ENCODE results near the gene KCNC3.

KCNC3 gene

DNA sequence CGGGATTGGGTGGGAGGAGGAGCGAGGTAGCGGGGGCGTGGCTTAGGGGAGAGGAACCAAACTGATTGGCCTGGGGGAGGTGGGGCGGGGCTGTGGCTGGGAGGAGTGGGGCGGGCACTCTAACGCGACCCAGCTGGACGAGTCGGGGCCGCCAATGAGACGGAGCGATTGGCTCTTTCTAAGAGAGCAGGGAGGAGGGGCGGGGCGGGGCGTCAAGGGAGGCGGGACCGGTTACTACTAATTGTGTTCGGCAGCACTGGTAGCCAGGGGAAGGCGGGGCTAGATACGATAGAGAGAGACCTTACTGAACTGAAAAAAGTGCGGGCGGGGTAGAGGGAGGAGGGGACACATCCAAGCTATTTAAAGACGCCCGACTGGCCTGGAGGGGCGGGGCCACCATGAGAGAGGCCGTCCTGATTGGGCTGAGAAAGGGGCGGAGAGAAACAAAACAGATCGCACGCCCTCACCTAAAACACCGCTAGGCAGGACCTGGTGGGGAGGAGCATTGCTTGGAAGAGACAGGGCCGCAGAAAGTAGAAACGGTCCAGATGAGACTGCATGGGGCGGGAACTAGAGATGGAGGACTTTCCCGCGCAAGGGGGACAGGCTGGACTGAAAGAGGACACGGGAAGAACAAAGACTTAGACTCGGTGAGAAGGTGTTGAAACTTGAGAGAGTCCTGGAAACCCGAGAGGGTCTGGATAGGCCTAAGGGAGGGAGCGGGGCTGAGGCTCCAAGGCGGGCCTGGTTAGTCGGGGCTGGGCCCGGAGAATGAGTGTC lies at the start of gene KCNC3:
TSS of gene KCNC3 (minus strand) at position 232 of the 780 bp plus-strand sequence. CDS start 295 bp downstream, outside the sequence.
- Histone ChIP-seq H3K36me3 (ENCODE audit: control insufficient read depth, insufficient read depth, low read length) (no peaks in the 10 kb centered on the region), H3K27me3 (ENCODE audit: control insufficient read depth, insufficient read depth, low read length) (peaks cover 26% of the 10 kb centered on the region), H3K4me1 (ENCODE audit: control insufficient read depth, insufficient read depth, low read length) (peaks cover 22% of the 10 kb centered on the region), H3K4me3 (ENCODE audit: low read depth, low read length) (peak within 1 kb of the TSS; percentile 83), H3K9ac (ENCODE audit: low read length) (peak within 1 kb of the TSS; percentile 70), H3K27ac (ENCODE audit: low read depth, low read length) (no peak within 1 kb of the TSS), H3K9me3 (ENCODE audit: control insufficient read depth, insufficient read depth, low read depth, low read length) (no peaks in the 10 kb centered on the region)

DNA sequence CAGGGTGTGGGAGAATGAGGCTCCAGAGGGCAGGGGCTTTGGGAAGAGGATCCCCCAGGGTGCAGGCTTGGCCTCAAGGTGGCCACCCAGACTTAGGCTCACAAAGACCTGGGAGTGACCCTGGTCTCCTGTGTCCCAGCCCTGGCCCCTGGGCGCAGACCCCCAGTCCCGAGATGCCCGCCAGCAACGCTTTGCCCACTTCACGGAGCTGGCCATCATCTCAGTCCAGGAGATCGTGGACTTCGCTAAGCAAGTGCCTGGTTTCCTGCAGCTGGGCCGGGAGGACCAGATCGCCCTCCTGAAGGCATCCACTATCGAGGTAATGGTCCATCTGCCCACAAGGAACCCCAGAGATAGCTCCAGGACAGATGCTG lies 49.7 kb upstream of the KCNC3 start:
- no peak overlapping the region for H3K9ac ChIP-seq (ENCODE audit: low read length)
- H3K27me3 ChIP-seq (ENCODE audit: control insufficient read depth, insufficient read depth, low read length) = no peaks in the 10 kb centered on the region
- H3K4me3 ChIP-seq (ENCODE audit: low read depth, low read length) = no peak overlapping the region
- no peak overlapping the region for H3K27ac ChIP-seq (ENCODE audit: low read depth, low read length)
- H3K36me3 ChIP-seq (ENCODE audit: control insufficient read depth, insufficient read depth, low read length) = peaks cover 54% of the 10 kb centered on the region
- H3K9me3 ChIP-seq (ENCODE audit: control insufficient read depth, insufficient read depth, low read depth, low read length) = no peaks in the 10 kb centered on the region
- peaks cover 3% of the 10 kb centered on the region; the same call in 1 of the 2 replicates for H3K4me1 ChIP-seq (ENCODE audit: control insufficient read depth, insufficient read depth, low read length)

DNA sequence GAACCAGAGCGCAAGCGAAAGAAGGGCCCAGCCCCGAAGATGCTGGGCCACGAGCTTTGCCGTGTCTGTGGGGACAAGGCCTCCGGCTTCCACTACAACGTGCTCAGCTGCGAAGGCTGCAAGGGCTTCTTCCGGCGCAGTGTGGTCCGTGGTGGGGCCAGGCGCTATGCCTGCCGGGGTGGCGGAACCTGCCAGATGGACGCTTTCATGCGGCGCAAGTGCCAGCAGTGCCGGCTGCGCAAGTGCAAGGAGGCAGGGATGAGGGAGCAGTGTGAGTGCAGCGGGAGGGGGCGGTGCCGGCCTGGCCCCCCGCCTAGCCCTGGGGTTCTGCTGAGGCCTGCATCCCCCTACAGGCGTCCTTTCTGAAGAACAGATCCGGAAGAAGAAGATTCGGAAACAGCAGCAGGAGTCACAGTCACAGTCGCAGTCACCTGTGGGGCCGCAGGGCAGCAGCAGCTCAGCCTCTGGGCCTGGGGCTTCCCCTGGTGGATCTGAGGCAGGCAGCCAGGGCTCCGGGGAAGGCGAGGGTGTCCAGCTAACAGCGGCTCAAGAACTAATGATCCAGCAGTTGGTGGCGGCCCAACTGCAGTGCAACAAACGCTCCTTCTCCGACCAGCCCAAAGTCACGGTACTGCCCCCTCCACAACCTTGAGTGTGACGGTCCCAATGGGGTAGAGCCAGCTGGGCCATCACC lies 49.1 kb upstream of the KCNC3 start:
- Histone ChIP-seq H3K4me3 (ENCODE audit: low read depth, low read length) (no peak overlapping the region), H3K27me3 (ENCODE audit: control insufficient read depth, insufficient read depth, low read length) (no peaks in the 10 kb centered on the region), H3K4me1 (ENCODE audit: control insufficient read depth, insufficient read depth, low read length) (0 out of 2 replicates have a peak, but pooled peaks cover 3% of the 10 kb centered on the region), H3K36me3 (ENCODE audit: control insufficient read depth, insufficient read depth, low read length) (peaks cover 54% of the 10 kb centered on the region), H3K27ac (ENCODE audit: low read depth, low read length) (no peak overlapping the region), H3K9me3 (ENCODE audit: control insufficient read depth, insufficient read depth, low read depth, low read length) (no peaks in the 10 kb centered on the region), H3K9ac (ENCODE audit: low read length) (no peak overlapping the region)

DNA sequence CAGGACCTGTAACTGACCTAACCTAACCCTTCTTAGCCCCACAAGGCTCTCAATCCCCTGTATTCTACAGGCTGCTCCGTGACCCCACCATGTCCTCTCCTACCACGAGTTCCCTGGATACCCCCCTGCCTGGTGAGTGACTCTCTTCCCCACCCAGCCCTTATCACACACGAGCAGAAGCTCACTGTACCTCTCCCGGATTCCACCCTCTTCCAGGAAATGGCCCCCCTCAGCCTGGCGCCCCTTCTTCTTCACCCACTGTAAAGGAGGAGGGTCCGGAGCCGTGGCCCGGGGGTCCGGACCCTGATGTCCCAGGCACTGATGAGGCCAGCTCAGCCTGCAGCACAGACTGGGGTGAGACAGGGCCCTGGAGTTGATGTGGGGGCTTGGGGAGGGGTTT lies 48.3 kb upstream of the KCNC3 start:
- Histone ChIP-seq H3K4me1 (ENCODE audit: control insufficient read depth, insufficient read depth, low read length) (no peaks in the 10 kb centered on the region), H3K27me3 (ENCODE audit: control insufficient read depth, insufficient read depth, low read length) (no peaks in the 10 kb centered on the region), H3K4me3 (ENCODE audit: low read depth, low read length) (no peak overlapping the region), H3K9ac (ENCODE audit: low read length) (no peak overlapping the region), H3K36me3 (ENCODE audit: control insufficient read depth, insufficient read depth, low read length) (peaks cover 49% of the 10 kb centered on the region), H3K27ac (ENCODE audit: low read depth, low read length) (no peak overlapping the region), H3K9me3 (ENCODE audit: control insufficient read depth, insufficient read depth, low read depth, low read length) (no peaks in the 10 kb centered on the region)

DNA sequence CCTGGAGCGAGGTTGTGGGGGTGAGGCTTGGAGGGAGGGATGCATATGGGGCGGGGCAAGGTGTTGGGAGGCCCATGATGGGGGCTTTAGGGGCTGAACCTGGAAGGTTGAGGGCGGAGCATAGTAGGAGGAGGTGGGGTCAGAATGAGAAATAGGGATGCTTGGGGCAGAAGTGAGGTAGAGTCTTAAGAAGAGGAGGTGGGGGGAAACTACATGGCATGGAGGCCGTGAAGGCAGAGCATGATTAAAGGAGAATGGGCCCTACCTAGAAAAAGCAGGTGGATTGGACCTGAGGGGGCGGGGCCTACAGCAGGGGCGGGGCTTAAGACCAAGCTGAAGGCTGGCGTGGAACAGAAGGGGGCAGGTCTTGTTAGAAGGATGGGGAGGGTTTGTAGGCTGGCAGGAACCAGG lies 47.9 kb upstream of the KCNC3 start:
- H3K36me3 ChIP-seq (ENCODE audit: control insufficient read depth, insufficient read depth, low read length) = peaks cover 45% of the 10 kb centered on the region
- H3K9ac ChIP-seq (ENCODE audit: low read length) = no peak overlapping the region
- H3K27ac ChIP-seq (ENCODE audit: low read depth, low read length) = no peak overlapping the region
- no peaks in the 10 kb centered on the region for H3K4me1 ChIP-seq (ENCODE audit: control insufficient read depth, insufficient read depth, low read length)
- H3K27me3 ChIP-seq (ENCODE audit: control insufficient read depth, insufficient read depth, low read length) = no peaks in the 10 kb centered on the region
- peak overlapping the region; percentile 24 for H3K4me3 ChIP-seq (ENCODE audit: low read depth, low read length)
- no peaks in the 10 kb centered on the region for H3K9me3 ChIP-seq (ENCODE audit: control insufficient read depth, insufficient read depth, low read depth, low read length)

DNA sequence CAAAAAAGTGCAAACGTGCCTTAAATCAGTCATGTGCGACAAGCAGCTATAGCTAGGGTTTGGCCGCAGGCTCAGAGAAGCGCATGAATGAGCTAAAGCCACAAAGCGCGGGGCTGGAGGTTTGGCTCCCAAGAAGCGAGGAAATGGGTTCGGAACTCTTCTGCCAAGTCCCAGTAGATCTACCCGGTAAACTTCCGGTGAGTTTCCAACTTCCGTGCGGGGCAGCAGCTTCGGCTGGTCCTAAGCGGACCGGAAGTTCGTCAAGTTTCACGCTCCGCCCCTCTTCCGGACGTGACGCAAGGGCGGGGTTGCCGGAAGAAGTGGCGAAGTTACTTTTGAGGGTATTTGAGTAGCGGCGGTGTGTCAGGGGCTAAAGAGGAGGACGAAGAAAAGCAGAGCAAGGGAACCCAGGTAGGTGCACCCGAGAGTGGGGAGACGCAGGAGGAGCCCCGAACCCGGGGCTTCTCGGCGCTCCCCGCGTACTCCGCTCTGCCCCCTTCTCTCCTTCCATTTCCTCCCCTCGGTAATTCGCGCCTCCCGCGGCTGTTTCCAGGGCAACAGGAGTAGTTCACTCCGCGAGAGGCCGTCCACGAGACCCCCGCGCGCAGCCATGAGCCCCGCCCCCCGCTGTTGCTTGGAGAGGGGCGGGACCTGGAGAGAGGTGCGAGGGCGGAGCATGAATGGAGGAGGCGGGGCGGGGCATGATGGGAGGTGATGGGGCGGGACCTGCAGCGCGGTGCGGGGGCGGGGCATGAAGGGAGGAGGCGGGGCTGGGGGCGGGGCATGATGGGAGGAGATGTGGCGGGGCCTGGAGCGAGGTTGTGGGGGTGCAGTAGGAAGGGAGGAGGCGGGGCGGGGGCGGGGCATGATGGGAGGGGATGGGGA lies 47.2 kb upstream of the KCNC3 start, which contains the start of gene NR1H2:
TSS of gene NR1H2 (plus strand) at position 292 of the 885 bp plus-strand sequence. CDS start 1,149 bp downstream, outside the sequence.
- Histone ChIP-seq H3K36me3 (ENCODE audit: control insufficient read depth, insufficient read depth, low read length) (peaks cover 38% of the 10 kb centered on the region), H3K9ac (ENCODE audit: low read length) (peak within 1 kb of the TSS; percentile 91), H3K27me3 (ENCODE audit: control insufficient read depth, insufficient read depth, low read length) (no peaks in the 10 kb centered on the region), H3K4me1 (ENCODE audit: control insufficient read depth, insufficient read depth, low read length) (no peaks in the 10 kb centered on the region), H3K4me3 (ENCODE audit: low read depth, low read length) (peak within 1 kb of the TSS; percentile 97), H3K27ac (ENCODE audit: low read depth, low read length) (peak within 1 kb of the TSS; percentile 97), H3K9me3 (ENCODE audit: control insufficient read depth, insufficient read depth, low read depth, low read length) (no peaks in the 10 kb centered on the region)

DNA sequence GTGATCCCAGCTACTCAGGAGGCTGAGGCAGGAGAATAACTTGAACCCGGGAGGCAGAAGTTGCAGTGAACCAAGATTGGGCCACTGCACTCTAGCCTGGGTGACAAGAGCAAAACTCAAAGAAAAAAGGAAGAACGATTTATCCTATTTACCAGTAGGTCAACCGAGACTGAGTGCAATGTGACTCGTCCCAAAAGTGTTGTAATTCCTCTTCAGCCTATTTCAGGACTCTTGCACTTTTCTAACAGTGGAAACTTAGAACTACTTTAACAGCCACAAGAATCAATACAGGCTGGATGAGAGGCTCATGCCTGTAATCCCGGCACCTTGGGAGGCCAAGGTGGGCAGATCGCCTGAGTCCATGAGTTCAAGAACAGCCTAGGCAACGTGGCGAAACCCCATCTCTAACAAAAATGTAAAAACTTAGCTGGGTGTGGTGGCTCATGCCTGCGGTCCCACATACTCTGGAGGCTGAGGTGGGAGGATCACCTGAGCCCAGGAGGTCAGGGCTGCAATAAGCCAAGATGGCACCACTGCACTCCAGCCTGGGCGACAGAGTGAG lies 42.8 kb upstream of the KCNC3 start:
- Histone ChIP-seq H3K36me3 (ENCODE audit: control insufficient read depth, insufficient read depth, low read length) (no peaks in the 10 kb centered on the region), H3K4me1 (ENCODE audit: control insufficient read depth, insufficient read depth, low read length) (no peaks in the 10 kb centered on the region), H3K27me3 (ENCODE audit: control insufficient read depth, insufficient read depth, low read length) (no peaks in the 10 kb centered on the region), H3K27ac (ENCODE audit: low read depth, low read length) (no peak overlapping the region), H3K9me3 (ENCODE audit: control insufficient read depth, insufficient read depth, low read depth, low read length) (no peaks in the 10 kb centered on the region), H3K9ac (ENCODE audit: low read length) (no peak overlapping the region), H3K4me3 (ENCODE audit: low read depth, low read length) (no peak overlapping the region)

DNA sequence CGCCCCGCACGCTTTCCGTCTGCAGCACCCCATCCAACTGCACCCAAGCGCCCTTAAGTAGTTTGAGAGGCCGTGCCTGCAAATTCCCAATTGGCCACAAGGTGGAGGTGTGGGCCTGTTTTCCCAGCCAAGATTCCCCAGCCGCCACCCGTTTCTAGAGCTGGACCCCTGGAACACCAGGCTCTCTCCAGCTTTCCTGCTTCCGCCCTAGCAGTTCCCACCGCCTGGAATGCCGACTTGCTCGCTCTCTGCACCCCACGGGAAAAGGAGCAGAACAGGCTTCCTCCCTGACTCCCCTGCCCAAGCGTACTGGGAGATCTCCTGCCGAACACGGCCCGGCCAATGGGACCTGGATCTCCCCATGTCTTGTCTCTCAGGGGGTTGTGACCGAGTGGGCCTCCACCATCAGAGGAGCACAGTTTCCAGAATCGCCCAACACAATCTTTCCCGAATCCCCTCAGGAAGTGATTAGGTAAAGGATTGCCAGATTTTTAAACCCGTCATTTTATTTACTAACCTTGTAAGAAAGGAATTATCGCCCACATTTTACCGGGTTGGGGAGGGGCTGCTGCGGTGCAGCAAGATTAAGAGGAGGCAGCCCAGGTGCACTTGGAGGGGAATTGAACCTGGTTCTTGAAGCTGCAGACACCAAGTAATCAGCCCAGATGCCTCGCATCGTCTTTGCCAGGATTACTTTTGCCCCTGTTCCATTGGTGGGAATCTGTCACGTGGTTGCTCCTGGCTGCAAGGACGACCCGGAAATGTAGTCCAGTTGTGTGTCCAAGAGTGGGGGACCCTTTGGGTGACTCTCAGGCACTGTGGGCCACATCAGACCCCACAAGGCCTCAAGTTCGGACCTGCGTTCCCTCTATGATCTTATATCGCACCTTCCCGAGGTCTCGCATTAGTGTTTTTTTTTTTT lies 39.7 kb upstream of the KCNC3 start:
- H3K4me3 ChIP-seq (ENCODE audit: low read depth, low read length) = peak overlapping the region; percentile 69
- H3K36me3 ChIP-seq (ENCODE audit: control insufficient read depth, insufficient read depth, low read length) = no peaks in the 10 kb centered on the region
- H3K27ac ChIP-seq (ENCODE audit: low read depth, low read length) = peak overlapping the region; percentile 11; the same call in 1 of the 2 replicates
- peak overlapping the region; percentile 67 for H3K9ac ChIP-seq (ENCODE audit: low read length)
- H3K4me1 ChIP-seq (ENCODE audit: control insufficient read depth, insufficient read depth, low read length) = no peaks in the 10 kb centered on the region
- no peaks in the 10 kb centered on the region for H3K9me3 ChIP-seq (ENCODE audit: control insufficient read depth, insufficient read depth, low read depth, low read length)
- no peaks in the 10 kb centered on the region for H3K27me3 ChIP-seq (ENCODE audit: control insufficient read depth, insufficient read depth, low read length)

DNA sequence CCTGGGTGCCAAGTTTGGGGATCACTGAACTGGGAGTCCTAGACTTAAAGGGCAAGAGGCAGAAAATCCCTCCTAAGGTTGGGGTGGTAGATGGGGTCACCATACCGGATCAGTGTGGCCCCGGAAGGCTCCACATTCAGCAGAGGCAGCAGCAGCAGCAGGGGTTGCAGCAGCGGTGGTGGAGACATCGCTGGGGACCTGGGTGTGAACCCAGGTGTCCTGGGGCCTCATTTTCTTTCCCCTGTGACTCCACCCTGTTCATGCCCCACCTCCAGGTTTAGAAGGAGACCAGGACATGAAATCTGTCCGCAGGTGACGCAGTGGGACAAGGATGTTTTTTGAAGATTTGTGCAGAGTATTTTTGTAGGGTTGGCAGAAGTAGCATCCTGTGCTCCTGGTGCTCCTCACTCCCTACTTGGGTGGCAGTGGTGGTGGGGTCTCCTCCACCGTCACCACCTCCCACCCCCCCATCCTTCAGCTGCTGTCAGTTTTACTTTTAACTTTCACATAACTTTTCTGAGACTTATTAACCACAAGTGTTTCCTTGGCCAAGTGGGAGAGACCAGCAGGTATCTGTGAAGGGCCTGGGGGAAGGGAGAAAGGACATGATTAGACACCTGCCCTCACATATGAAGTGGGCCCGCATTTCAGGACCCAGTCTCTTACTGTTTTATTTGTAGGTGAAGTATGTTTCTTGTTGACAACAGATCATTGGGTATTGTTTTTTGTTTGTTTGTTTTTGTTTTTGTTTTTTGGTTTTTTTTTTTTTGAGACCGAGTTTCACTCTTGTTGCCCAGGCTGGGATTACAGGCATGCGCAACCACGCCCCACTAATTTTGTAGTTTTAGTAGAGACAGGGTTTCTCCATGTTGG lies 36.5 kb upstream of the KCNC3 start, which contains the start of gene NAPSA:
TSS of gene NAPSA (minus strand) at position 206 of the 873 bp plus-strand sequence. CDS start at position 188, 18 bp downstream.
- Histone ChIP-seq H3K36me3 (ENCODE audit: control insufficient read depth, insufficient read depth, low read length) (no peaks in the 10 kb centered on the region), H3K27ac (ENCODE audit: low read depth, low read length) (no peak within 1 kb of the TSS), H3K9me3 (ENCODE audit: control insufficient read depth, insufficient read depth, low read depth, low read length) (no peaks in the 10 kb centered on the region), H3K27me3 (ENCODE audit: control insufficient read depth, insufficient read depth, low read length) (no peaks in the 10 kb centered on the region; the same call in 1 of the 2 replicates), H3K9ac (ENCODE audit: low read length) (no peak within 1 kb of the TSS), H3K4me1 (ENCODE audit: control insufficient read depth, insufficient read depth, low read length) (0 out of 2 replicates have a peak, but pooled peaks cover 2% of the 10 kb centered on the region), H3K4me3 (ENCODE audit: low read depth, low read length) (no peak within 1 kb of the TSS)

Data from HUES6 (cell line).